ENCODE data around the gene NR2C1.
"Not testable (repeated sequence)": the region's sequence is repeated elsewhere in the genome, so short reads cannot be mapped to it uniquely, and the experiment has no call there.

NR2C1 gene

DNA sequence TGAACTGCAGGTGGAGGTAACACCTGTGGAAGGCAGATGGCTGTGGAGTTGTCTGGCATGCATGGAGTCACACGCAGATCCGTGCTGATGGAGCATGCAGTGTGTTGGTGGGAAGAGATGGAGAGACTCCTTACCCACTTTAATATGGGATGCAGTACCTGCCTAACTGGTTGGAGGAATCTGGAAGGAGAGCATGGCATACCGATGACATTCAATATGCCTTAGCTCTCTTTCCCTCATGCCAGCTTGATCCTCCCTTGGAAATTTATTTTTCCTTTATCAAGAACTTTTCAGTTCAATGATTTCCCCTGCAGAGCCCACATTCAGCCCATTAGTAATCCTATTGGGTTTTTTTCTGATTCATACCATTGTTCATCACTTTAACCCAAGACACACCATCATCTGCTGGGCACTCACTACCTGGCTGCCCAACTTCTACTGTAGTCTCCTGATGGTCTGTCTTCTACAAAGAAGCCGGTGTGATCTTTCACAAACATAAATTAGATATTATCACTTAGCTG lies 25.9 kb upstream of the NR2C1 start:
- H3K4me3 ChIP-seq (ENCODE audit: low read length): no peak overlapping the region
- no peak for DNase-seq (ENCODE audit: low read depth)
- TF ChIP-seq, protein P1, sequence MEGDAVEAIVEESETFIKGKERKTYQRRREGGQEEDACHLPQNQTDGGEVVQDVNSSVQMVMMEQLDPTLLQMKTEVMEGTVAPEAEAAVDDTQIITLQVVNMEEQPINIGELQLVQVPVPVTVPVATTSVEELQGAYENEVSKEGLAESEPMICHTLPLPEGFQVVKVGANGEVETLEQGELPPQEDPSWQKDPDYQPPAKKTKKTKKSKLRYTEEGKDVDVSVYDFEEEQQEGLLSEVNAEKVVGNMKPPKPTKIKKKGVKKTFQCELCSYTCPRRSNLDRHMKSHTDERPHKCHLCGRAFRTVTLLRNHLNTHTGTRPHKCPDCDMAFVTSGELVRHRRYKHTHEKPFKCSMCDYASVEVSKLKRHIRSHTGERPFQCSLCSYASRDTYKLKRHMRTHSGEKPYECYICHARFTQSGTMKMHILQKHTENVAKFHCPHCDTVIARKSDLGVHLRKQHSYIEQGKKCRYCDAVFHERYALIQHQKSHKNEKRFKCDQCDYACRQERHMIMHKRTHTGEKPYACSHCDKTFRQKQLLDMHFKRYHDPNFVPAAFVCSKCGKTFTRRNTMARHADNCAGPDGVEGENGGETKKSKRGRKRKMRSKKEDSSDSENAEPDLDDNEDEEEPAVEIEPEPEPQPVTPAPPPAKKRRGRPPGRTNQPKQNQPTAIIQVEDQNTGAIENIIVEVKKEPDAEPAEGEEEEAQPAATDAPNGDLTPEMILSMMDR (conservative IDR thresholded peaks at IDR 0.05; ENCODE audit: low read length): no peak

DNA sequence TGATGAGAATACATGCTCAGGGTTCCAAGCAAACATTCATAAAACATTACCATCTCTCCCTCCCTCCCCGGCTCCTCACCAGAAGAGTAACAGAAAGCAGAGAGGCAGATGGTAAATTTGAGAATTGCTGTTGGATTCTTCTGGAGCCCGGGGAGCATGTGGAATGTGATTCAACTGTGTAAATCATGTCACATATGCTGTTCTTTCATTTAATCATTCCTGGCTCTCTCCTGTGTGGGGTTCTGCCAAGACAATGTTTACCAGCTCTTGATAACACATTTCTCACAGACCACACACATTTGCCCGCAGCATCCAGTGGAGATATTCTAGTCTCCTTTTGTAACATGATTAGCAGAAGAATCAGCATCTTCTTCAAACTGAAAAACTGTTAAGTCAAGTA lies 23.4 kb upstream of the NR2C1 start:
- TF ChIP-seq, protein P1 (conservative IDR thresholded peaks at IDR 0.05; ENCODE audit: low read length): no peak
- no peak overlapping the region for H3K4me3 ChIP-seq (ENCODE audit: low read length)
- peak; percentile 80 for DNase-seq (ENCODE audit: low read depth)

DNA sequence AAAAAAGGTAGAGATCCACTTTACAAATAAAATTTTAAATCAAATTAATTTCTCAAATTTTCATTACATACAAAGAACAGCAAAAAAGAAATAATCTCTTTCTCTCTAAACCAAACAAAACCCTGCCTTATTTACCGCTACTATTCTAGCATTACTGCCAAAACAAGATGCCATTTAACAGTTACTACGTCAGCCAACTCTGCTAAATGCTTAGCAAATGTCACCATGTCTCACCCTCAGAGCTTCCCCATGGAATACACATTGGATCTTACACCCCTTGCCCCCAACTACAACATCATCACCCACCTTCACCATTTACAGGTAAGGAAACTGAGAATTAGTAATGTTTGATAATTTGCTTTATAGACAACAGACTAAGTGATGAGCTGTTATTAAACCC lies 23.0 kb upstream of the NR2C1 start:
- DNase-seq (ENCODE audit: low read depth): no peak
- no peak overlapping the region for H3K4me3 ChIP-seq (ENCODE audit: low read length)
- TF ChIP-seq, protein P1 (conservative IDR thresholded peaks at IDR 0.05; ENCODE audit: low read length): no peak

DNA sequence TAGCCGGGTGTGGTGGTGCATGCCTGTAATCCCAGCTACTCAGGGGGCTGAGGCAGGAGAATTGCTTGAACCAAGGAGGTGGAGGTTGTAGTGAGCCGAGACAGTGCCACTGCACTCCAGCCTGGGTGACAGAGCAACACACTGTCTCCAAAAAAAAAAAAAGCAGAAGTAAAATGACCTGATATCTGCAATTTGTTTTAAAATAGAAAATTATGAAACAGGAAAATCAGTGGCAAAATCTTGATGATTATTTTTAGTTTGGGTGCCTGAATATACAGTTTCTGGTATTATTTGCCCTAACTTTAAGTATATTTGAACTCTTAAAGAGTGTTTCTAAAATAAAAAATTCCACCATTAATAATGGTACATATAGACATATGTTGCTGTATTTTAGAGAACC lies 22.4 kb upstream of the NR2C1 start:
- not testable (repeated sequence) for DNase-seq (ENCODE audit: low read depth)

DNA sequence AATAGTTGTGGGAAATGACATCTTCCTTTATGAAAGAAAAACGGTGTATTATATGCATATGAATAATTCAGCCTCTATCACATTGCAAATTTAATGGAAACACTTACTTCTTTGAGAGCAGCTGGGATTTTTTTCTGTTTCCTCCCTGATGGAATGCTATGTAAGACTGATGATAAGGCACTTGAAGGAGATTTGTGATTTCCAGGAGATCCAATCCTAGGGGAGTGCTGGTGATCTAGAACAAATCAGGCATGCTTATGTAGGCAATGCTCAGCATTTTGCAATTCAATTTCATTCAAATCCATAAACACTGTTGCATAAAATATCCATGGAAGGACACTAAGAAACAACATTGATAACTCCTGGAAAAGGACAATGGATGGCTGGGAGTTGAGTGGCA lies 16.0 kb upstream of the NR2C1 start:
- TF ChIP-seq, protein P1 (conservative IDR thresholded peaks at IDR 0.05; ENCODE audit: low read length): no peak
- no peak overlapping the region for H3K4me3 ChIP-seq (ENCODE audit: low read length)
- DNase-seq (ENCODE audit: low read depth): no peak

More for the DNA sequence above, 22.4 kb upstream of the NR2C1 start:
- not testable (repeated sequence) for H3K4me3 ChIP-seq (ENCODE audit: low read length)

DNA sequence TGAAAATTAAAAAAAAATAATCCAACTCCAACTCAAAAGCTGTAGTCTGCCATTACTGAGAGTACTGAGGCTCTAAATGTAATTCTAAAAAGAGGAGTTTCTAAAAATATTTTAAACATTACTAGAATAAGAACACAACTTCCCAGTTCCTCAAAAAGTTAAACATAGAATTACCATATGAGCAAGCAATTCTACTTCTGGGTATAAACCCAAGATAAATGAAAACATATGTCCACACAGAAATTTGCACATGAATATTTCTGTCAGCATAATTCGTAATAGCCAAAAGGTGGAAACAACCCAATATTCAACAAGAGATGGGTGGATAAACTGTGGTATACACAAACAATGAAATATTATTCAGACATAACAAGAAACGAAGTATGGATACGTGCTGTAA lies 15.0 kb upstream of the NR2C1 start:
- peak; percentile 51 for DNase-seq (ENCODE audit: low read depth)
- H3K4me3 ChIP-seq (ENCODE audit: low read length): no peak overlapping the region
- TF ChIP-seq, protein P1 (conservative IDR thresholded peaks at IDR 0.05; ENCODE audit: low read length): no peak

DNA sequence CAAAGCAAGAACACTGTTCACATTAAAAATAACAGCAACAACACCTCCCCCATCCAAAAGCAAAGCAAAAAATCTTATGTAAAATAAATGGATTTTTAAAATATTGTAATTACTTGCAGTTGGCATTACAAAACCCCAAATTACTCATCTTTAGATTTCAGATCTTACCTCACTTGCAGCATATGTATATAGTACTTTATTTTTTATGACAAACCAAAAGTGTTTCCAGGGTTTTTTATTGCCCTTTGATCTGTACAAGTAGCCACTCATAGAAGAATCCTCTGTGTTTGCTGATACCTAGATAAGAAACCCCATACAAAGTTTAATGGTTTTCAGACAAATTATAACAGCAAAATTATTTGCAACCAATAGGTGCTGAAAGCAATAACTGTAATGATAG lies 12.2 kb upstream of the NR2C1 start:
- no peak overlapping the region for H3K4me3 ChIP-seq (ENCODE audit: low read length)
- DNase-seq (ENCODE audit: low read depth): no peak
- TF ChIP-seq, protein P1 (conservative IDR thresholded peaks at IDR 0.05; ENCODE audit: low read length): no peak

DNA sequence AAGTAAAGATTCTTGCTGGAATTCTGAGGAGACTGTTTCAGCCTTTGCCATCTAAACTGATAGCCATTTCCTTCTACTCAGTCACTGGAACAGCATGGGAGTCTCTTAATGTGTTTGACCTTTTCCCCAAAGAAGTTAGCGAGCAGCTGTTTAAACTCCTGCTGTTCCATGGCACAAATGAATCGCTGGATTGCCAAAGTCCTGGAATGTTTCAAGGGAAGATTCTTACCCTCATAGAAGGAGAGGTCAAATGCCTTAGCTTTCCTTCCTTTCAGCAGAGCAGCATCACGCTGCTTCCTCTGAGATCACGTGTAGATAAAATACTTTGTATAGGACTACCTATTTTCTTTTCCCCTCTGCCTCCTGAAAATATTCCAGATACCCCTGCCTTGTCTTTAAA lies 10.5 kb upstream of the NR2C1 start:
- DNase-seq (ENCODE audit: low read depth): peak; percentile 79
- TF ChIP-seq, protein P1 (conservative IDR thresholded peaks at IDR 0.05; ENCODE audit: low read length): no peak
- no peak overlapping the region for H3K4me3 ChIP-seq (ENCODE audit: low read length)
